Measurements from ENCODE around the gene ZFHX3. TPM values are rescaled to one million over a fixed set of nuclear protein-coding genes. Genes with fewer than 3 reads are reported as not detected.
A peak's percentile ranks its signal among the peaks of the same experiment; 100 is the strongest.

The ZFHX3 gene
- polyA plus RNA-seq, 1 donor from 2014 or later, result 26.4 TPM

- Histone ChIP-seq H3K9me3 (ENCODE audit: low read length) (no peaks in the 10 kb centered on the region), H3K27me3 (ENCODE audit: insufficient read depth, low read depth, low read length) (no peaks in the 10 kb centered on the region), H4K20me1 (ENCODE audit: insufficient read depth) (no peaks in the 10 kb centered on the region), H3K9me2 (ENCODE audit: insufficient read depth, low read length) (no peaks in the 10 kb centered on the region), H2AFZ (ENCODE audit: low read depth, low read length) (no peak overlapping the region), H3K27ac (ENCODE audit: low read length) (peak overlapping the region; percentile 57), H3K9ac (ENCODE audit: low read length) (peak overlapping the region; percentile 34), H3K36me3 (ENCODE audit: insufficient read depth, low read length) (no peaks in the 10 kb centered on the region), H3K79me2 (replicated peaks; ENCODE audit: insufficient read depth, low read length) (peaks cover 91% of the 10 kb centered on the region), H3K4me2 (ENCODE audit: low read length) (no peak overlapping the region), H3F3A (ENCODE audit: insufficient read depth, low read length, poor library complexity, severe bottlenecking) (peaks cover 5% of the 10 kb centered on the region), H3K4me3 (ENCODE audit: low read length) (no peak overlapping the region)
- TF ChIP-seq RAD21 (conservative IDR thresholded peaks at IDR 0.05) (no peak), MXI1 (conservative IDR thresholded peaks at IDR 0.05; ENCODE audit: poor library complexity, severe bottlenecking) (no peak), SMC3 (conservative IDR thresholded peaks at IDR 0.05; ENCODE audit: poor library complexity) (no peak), CTCF (IDR thresholded peaks at IDR 0.05; ENCODE audit: poor library complexity, severe bottlenecking) (no peak), EP300 (conservative IDR thresholded peaks at IDR 0.05; ENCODE audit: poor library complexity, severe bottlenecking) (no peak), EZH2 (IDR thresholded peaks at IDR 0.05; ENCODE audit: borderline replicate concordance, insufficient read depth, low read length, poor library complexity, severe bottlenecking) (no peak), POLR2AphosphoS5 (IDR thresholded peaks at IDR 0.05) (no peak), TAF1 (IDR thresholded peaks at IDR 0.05; ENCODE audit: low read depth) (no peak), REST (IDR thresholded peaks at IDR 0.05; ENCODE audit: borderline replicate concordance) (no peak)
Observed at GRCh38 chr16:72844225-72844920, 203.6 kb downstream of the ZFHX3 start.

GRCh38 chr16:72841506-72841905, 206.4 kb downstream of the ZFHX3 start:
- peaks cover 8% of the 10 kb centered on the region for H3F3A ChIP-seq (ENCODE audit: insufficient read depth, low read length, poor library complexity, severe bottlenecking)

More at GRCh38 chr16:72841506-72841905, 206.4 kb downstream of the ZFHX3 start:
- peak overlapping the region; percentile 97 for H3K27ac ChIP-seq (ENCODE audit: low read length)
- no peaks in the 10 kb centered on the region for H3K9me2 ChIP-seq (ENCODE audit: insufficient read depth, low read length)
- no peaks in the 10 kb centered on the region for H4K20me1 ChIP-seq (ENCODE audit: insufficient read depth)
- TF ChIP-seq MXI1 (conservative IDR thresholded peaks at IDR 0.05; ENCODE audit: poor library complexity, severe bottlenecking) (no peak), EP300 (conservative IDR thresholded peaks at IDR 0.05; ENCODE audit: poor library complexity, severe bottlenecking) (no peak), CTCF (IDR thresholded peaks at IDR 0.05; ENCODE audit: poor library complexity, severe bottlenecking) (no peak), RAD21 (conservative IDR thresholded peaks at IDR 0.05) (no peak), EZH2 (IDR thresholded peaks at IDR 0.05; ENCODE audit: borderline replicate concordance, insufficient read depth, low read length, poor library complexity, severe bottlenecking) (no peak), REST (IDR thresholded peaks at IDR 0.05; ENCODE audit: borderline replicate concordance) (no peak), SMC3 (conservative IDR thresholded peaks at IDR 0.05; ENCODE audit: poor library complexity) (no peak), TAF1 (IDR thresholded peaks at IDR 0.05; ENCODE audit: low read depth) (no peak), POLR2AphosphoS5 (IDR thresholded peaks at IDR 0.05) (no peak)
- H3K4me2 ChIP-seq (ENCODE audit: low read length), result no peak overlapping the region
- no peak overlapping the region for H2AFZ ChIP-seq (ENCODE audit: low read depth, low read length)
- H3K9me3 ChIP-seq (ENCODE audit: low read length), result no peaks in the 10 kb centered on the region
- no peak overlapping the region for H3K9ac ChIP-seq (ENCODE audit: low read length)
- no peak overlapping the region for H3K4me3 ChIP-seq (ENCODE audit: low read length)
- H3K79me2 ChIP-seq (replicated peaks; ENCODE audit: insufficient read depth, low read length), result peaks cover 77% of the 10 kb centered on the region
- H3K36me3 ChIP-seq (ENCODE audit: insufficient read depth, low read length), result no peaks in the 10 kb centered on the region
- H3K27me3 ChIP-seq (ENCODE audit: insufficient read depth, low read depth, low read length), result no peaks in the 10 kb centered on the region

Measured in neural cell (in vitro differentiated cells).